GM13977 (cell line): Measurements from ENCODE around the gene PARD6G.

Source experiments
- DNase-seq: peaks from one replicate; pipeline ENCODE4 v3.0.0; 2012; ENCODE audit warnings: low spot score
- in situ Hi-C: fragments of 300-500 bp; cut with MboI; formaldehyde crosslinking; loops from one replicate; pipeline ENCODE4 v1.12.0; 2022; ENCODE audit warnings: low sequenced_read_pairs, low pct_unique_long_range_greater_than_20kb, mixed read lengths, inconsistent platforms; ENCODE audit not compliant: unreplicated experiment
- TF ChIP-seq, protein P1 (sequence below): IDR thresholded peaks from 2 replicates; pipeline ENCODE4 v1.5.1; 2012; ENCODE audit warnings: mild to moderate bottlenecking, control low read depth; ENCODE audit not compliant: insufficient read depth; ENCODE audit errors: extremely low read depth, missing control alignments

The PARD6G gene

DNA sequence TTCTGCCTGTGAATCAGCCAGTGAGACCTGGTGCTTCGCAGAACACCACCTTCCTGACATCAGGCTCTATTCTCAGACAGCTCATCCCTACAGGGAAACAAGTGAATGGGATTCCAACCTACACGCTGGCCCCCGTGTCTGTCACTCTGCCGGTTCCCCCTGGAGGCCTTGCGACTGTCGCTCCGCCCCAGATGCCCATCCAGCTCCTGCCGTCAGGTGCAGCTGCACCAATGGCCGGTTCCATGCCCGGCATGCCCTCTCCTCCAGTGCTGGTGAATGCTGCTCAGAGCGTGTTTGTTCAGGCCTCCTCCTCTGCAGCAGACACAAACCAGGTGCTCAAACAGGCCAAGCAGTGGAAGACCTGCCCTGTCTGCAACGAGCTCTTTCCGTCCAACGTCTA lies 110.2 kb downstream of the PARD6G start:
- in situ Hi-C loops: no loop called here
- TF ChIP-seq, protein P1, sequence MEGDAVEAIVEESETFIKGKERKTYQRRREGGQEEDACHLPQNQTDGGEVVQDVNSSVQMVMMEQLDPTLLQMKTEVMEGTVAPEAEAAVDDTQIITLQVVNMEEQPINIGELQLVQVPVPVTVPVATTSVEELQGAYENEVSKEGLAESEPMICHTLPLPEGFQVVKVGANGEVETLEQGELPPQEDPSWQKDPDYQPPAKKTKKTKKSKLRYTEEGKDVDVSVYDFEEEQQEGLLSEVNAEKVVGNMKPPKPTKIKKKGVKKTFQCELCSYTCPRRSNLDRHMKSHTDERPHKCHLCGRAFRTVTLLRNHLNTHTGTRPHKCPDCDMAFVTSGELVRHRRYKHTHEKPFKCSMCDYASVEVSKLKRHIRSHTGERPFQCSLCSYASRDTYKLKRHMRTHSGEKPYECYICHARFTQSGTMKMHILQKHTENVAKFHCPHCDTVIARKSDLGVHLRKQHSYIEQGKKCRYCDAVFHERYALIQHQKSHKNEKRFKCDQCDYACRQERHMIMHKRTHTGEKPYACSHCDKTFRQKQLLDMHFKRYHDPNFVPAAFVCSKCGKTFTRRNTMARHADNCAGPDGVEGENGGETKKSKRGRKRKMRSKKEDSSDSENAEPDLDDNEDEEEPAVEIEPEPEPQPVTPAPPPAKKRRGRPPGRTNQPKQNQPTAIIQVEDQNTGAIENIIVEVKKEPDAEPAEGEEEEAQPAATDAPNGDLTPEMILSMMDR: no peak
- no peak for DNase-seq

DNA sequence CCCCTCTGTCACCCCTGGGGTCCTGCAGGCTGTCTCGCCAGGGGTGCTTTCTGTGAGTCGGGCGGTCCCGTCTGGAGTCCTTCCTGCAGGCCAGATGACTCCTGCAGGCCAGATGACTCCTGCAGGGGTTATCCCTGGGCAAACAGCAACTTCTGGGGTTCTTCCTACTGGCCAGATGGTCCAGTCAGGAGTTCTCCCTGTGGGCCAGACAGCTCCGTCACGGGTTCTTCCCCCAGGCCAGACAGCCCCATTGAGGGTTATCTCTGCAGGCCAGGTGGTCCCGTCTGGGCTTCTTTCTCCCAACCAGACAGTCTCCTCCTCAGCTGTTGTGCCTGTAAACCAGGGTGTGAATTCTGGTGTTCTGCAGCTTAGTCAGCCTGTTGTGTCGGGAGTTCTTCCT lies 110.6 kb downstream of the PARD6G start:
- in situ Hi-C loops: no loop called here
- TF ChIP-seq, protein P1: no peak

DNA sequence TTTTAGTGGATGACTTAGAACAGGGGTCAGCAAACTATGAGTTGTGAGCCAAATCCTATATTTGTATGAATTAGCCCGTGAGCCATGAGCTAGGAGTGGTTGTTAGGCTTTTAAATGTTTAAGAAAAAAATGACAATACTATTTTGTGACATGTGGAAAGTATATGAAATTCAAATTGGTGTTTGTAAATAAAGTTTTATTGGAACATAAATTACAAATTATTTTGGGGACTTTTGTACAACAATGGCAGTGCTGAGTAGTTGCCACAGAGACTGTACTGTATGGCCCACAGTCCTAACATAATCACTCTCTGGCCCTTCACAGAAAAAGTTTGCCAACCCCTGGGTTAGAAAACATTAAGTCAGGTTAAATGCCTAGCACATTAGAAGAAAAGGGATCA lies 112.2 kb downstream of the PARD6G start:
- TF ChIP-seq, protein P1: no peak
- no peak for DNase-seq
- in situ Hi-C loops: no loop called here

More for the DNA sequence above, 110.6 kb downstream of the PARD6G start:
- DNase-seq: no peak

DNA sequence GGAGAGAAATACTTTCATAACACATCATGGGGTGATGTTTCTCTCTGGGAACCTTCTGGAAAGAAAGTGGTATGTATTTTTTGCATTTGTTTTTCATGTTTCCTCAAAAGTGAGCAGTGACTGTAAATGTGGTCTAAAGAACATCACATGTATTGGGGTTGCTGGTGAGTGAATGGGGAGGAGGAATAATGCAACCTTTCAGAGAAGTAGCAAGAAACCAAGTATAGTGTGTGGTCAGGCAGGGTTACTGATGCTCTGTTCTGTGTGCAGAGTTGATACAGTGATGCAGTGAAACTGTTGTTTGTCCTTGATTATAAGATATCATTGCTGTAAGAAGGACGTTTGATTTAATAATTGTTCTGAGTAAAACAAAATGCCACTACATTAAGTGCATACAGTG lies 114.2 kb downstream of the PARD6G start:
- DNase-seq: no peak
- in situ Hi-C loops: no loop called here
- TF ChIP-seq, protein P1: no peak

DNA sequence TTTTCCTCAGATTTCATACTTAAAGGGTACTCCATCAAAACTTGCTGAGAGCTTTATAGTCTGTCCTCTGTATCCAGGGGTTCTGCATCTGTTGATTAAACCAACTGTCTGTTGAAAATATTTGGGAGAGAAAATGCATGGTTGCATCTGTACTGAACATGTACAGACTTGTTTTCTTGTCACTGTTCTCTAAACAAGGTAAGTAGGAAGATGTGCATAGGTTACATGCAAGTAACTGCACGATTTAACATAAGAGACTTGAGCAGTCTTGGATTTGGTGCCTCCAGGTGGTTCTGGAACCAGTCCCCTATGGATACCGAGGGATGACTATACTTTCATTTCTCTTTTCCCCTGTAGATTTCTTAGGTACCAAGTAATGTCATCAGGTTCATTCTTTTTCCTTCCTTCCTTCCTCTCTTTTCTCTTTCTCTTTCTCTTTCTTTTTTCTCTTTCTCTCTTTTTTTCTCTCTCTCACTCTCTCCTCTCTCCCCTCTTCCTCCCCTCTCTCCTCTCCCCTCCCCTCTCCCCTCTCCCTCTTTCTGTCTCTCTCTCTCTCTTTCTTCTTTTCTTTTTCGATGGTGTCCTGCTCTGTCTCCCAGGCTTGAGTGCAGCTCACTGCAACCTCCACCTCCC lies 115.0 kb downstream of the PARD6G start:
- in situ Hi-C loops: no loop called here
- no peak for DNase-seq
- TF ChIP-seq, protein P1: no peak

DNA sequence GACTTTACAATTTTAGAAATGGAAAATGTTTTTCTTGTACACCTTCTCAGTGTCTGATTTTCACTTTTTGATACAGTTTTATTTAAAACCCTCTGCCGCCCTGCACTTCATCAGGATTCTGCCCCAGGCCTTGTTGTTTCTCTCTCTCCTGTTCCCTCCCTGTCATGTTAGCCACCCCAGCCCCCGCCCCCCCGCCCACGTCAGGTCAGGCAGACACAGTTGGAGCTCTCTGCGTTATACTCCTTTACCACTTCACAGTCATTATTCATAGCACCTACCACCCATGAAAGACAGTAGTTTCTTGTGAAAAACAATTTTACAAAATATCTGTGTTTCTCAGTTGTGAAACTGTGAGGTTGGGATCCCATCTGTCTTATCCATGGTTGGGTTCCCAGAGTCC lies 116.8 kb downstream of the PARD6G start:
- no peak for DNase-seq
- TF ChIP-seq, protein P1: no peak
- in situ Hi-C loops: no loop called here
